Measurements from ENCODE around the gene SP140. TPM values are rescaled to one million over a fixed set of nuclear protein-coding genes. Genes with fewer than 3 reads are reported as not detected.
A peak's percentile ranks its signal among the peaks of the same experiment; 100 is the strongest.

SP140 gene
- total and polyA plus RNA-seq, 2 of the 13 experiments (the other 11 are each of a cell fraction or from before 2014, with no cell fraction given), result 0.57 to 0.80 TPM

DNA sequence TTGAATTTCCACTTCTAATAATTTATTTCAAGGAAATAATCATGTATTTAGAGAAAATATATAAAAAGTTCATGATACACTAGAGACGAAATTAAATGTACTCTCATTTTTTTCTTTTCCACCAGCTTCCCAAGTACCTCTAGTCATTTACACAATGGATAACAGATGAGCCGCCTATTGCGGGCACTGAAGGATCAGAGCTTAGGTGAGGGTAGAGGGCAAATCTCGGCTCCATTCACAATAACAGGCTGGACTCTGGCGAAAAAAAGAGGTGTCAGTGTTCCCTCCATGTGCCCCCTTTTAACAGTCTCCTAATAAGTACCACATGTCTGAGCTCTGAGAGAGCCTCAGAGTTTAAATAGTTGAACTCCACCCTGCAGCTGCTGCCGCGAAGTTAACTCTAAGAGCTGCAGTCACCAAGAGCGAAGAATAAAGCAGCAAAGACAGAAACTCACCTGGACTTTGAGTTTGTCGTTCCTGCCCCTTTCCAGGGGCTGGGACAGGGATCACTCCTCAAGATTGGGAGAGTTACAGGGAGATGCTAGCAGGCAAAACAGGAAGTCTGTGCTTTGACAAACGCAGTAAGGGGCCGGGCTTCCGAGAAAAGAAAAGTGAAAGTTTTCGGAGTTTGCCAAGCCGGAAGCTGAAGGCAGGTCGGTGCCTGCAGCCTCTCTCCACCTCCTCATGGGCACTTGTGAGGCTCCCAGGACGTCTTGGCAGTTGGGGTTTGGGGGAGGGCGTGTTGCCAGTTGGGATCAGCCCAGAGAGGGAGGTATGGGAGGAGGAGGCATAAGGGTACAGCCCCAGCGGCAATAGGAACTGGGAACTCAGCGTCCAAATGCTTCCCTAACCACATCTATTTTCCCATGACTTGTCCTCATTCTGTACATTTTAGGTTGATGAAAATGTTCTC, 5.9 kb upstream of the SP140 start, which contains the start of gene SP110 (continued):
- TF ChIP-seq GATAD2A (CRISPR knock-in tag; IDR thresholded peaks at IDR 0.05), result peak; percentile 29
- TF ChIP-seq, protein P1, sequence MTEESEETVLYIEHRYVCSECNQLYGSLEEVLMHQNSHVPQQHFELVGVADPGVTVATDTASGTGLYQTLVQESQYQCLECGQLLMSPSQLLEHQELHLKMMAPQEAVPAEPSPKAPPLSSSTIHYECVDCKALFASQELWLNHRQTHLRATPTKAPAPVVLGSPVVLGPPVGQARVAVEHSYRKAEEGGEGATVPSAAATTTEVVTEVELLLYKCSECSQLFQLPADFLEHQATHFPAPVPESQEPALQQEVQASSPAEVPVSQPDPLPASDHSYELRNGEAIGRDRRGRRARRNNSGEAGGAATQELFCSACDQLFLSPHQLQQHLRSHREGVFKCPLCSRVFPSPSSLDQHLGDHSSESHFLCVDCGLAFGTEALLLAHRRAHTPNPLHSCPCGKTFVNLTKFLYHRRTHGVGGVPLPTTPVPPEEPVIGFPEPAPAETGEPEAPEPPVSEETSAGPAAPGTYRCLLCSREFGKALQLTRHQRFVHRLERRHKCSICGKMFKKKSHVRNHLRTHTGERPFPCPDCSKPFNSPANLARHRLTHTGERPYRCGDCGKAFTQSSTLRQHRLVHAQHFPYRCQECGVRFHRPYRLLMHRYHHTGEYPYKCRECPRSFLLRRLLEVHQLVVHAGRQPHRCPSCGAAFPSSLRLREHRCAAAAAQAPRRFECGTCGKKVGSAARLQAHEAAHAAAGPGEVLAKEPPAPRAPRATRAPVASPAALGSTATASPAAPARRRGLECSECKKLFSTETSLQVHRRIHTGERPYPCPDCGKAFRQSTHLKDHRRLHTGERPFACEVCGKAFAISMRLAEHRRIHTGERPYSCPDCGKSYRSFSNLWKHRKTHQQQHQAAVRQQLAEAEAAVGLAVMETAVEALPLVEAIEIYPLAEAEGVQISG (CRISPR knock-in tag; IDR thresholded peaks at IDR 0.05), result peak; percentile 40
- TF ChIP-seq, protein P2, sequence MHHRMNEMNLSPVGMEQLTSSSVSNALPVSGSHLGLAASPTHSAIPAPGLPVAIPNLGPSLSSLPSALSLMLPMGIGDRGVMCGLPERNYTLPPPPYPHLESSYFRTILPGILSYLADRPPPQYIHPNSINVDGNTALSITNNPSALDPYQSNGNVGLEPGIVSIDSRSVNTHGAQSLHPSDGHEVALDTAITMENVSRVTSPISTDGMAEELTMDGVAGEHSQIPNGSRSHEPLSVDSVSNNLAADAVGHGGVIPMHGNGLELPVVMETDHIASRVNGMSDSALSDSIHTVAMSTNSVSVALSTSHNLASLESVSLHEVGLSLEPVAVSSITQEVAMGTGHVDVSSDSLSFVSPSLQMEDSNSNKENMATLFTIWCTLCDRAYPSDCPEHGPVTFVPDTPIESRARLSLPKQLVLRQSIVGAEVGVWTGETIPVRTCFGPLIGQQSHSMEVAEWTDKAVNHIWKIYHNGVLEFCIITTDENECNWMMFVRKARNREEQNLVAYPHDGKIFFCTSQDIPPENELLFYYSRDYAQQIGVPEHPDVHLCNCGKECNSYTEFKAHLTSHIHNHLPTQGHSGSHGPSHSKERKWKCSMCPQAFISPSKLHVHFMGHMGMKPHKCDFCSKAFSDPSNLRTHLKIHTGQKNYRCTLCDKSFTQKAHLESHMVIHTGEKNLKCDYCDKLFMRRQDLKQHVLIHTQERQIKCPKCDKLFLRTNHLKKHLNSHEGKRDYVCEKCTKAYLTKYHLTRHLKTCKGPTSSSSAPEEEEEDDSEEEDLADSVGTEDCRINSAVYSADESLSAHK (CRISPR knock-in tag; IDR thresholded peaks at IDR 0.05; ENCODE audit: borderline replicate concordance), result no peak
- no peak for TF ChIP-seq CHD2 (IDR thresholded peaks at IDR 0.05; ENCODE audit: low read depth, low read length)
- TF ChIP-seq, protein P3, sequence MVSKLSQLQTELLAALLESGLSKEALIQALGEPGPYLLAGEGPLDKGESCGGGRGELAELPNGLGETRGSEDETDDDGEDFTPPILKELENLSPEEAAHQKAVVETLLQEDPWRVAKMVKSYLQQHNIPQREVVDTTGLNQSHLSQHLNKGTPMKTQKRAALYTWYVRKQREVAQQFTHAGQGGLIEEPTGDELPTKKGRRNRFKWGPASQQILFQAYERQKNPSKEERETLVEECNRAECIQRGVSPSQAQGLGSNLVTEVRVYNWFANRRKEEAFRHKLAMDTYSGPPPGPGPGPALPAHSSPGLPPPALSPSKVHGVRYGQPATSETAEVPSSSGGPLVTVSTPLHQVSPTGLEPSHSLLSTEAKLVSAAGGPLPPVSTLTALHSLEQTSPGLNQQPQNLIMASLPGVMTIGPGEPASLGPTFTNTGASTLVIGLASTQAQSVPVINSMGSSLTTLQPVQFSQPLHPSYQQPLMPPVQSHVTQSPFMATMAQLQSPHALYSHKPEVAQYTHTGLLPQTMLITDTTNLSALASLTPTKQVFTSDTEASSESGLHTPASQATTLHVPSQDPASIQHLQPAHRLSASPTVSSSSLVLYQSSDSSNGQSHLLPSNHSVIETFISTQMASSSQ (IDR thresholded peaks at IDR 0.05; ENCODE audit: low read depth), result no peak
- TF ChIP-seq, protein P3 (CRISPR knock-in tag; IDR thresholded peaks at IDR 0.05; ENCODE audit: borderline replicate concordance), result no peak
- peak; percentile 40; the same call in 1 of the 2 replicates for TF ChIP-seq ZFX (CRISPR knock-in tag; IDR thresholded peaks at IDR 0.05; ENCODE audit: low read depth)
- TF ChIP-seq ISL2 (CRISPR knock-in tag; IDR thresholded peaks at IDR 0.05), result no peak
- TF ChIP-seq ZNF256 (CRISPR knock-in tag; conservative IDR thresholded peaks at IDR 0.05), result no peak
- TF ChIP-seq, protein P4, sequence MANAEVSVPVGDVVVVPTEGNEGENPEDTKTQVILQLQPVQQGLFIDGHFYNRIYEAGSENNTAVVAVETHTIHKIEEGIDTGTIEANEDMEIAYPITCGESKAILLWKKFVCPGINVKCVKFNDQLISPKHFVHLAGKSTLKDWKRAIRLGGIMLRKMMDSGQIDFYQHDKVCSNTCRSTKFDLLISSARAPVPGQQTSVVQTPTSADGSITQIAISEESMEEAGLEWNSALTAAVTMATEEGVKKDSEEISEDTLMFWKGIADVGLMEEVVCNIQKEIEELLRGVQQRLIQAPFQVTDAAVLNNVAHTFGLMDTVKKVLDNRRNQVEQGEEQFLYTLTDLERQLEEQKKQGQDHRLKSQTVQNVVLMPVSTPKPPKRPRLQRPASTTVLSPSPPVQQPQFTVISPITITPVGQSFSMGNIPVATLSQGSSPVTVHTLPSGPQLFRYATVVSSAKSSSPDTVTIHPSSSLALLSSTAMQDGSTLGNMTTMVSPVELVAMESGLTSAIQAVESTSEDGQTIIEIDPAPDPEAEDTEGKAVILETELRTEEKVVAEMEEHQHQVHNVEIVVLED (CRISPR knock-in tag; IDR thresholded peaks at IDR 0.05; ENCODE audit: borderline replicate concordance), result no peak; the same call in 1 of the 2 replicates
- TF ChIP-seq CBX1 (IDR thresholded peaks at IDR 0.05; ENCODE audit: low read depth), result peak; percentile 50
- peak; percentile 70; the same call in 1 of the 2 replicates for TF ChIP-seq PHF21A (CRISPR knock-in tag; IDR thresholded peaks at IDR 0.05)
- TF ChIP-seq, protein P5, sequence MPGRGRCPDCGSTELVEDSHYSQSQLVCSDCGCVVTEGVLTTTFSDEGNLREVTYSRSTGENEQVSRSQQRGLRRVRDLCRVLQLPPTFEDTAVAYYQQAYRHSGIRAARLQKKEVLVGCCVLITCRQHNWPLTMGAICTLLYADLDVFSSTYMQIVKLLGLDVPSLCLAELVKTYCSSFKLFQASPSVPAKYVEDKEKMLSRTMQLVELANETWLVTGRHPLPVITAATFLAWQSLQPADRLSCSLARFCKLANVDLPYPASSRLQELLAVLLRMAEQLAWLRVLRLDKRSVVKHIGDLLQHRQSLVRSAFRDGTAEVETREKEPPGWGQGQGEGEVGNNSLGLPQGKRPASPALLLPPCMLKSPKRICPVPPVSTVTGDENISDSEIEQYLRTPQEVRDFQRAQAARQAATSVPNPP (CRISPR knock-in tag; IDR thresholded peaks at IDR 0.05), result no peak
